VCaP (cell line): ENCODE data around the gene PAEP.

ENCODE experiments used
- H3K27ac ChIP-seq: fragments of 450-650 bp; 2 replicates; pipeline ENCODE4 v1.5.1; 2017
- CTCF ChIP-seq: fragments of 450-650 bp; conservative IDR thresholded peaks from 2 replicates; pipeline ENCODE4 v1.5.1; 2017; ENCODE audit warnings: mild to moderate bottlenecking, moderate library complexity

Gene PAEP

GRCh38 chr9:135581636-135582426 lies 20.3 kb downstream of the PAEP start:
- no peak overlapping the region for H3K27ac ChIP-seq
- TF ChIP-seq CTCF, result no peak

DNA sequence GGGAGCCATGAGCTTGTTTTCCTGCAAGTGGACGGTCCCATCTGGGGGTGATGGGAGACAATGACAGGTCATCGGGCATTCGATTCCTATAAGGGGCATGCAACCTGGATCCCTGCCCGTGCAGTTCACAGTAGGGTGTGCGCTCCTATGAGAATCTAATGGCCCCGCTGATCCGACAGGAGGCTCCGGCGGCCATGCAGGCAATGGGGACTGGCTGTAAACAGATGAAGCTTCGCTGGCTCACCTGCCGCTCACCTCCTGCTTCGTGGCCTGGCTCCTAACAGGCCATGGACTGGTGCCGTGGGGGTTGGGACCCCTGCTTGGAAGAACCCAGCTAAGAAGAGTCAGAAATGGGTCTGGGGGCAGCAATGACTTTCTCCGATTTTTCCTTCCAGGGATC lies 21.0 kb downstream of the PAEP start:
- TF ChIP-seq CTCF, result no peak
- no peak overlapping the region for H3K27ac ChIP-seq

DNA sequence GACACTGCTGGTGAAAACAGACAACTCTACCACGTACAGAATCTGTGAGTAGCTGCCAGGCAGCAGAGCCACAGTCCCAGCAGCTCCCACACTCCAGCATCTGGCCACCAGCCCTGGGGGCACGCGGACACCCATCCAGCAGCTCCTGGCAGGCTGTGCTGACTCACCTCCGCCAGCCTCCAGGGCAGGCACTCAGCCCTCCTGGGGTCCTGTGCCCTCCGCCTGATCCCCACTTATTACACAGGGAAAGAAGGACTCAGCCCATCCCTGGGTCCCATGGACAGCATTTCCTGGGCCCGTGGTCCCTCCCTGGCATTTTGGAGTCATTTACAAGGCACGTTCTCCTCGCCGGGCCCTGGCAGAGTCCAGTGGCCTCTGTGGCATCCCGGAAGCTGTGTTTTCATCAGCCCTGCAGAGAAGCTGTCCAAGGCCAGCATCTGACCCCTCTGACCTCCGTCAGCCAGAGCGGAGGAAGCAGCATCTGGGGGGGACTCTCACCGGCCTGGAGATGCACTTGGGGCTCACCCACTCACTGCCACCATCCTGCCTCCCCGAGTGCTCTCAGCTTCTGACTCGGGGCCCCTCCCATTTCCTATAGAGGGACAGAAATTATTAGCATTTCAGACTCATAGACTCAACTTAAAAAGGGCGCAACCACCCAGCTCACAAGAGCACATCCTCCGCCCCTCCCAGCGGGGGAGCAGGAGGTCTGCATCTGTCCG lies 21.6 kb downstream of the PAEP start:
- no peak for TF ChIP-seq CTCF
- H3K27ac ChIP-seq, result no peak overlapping the region

DNA sequence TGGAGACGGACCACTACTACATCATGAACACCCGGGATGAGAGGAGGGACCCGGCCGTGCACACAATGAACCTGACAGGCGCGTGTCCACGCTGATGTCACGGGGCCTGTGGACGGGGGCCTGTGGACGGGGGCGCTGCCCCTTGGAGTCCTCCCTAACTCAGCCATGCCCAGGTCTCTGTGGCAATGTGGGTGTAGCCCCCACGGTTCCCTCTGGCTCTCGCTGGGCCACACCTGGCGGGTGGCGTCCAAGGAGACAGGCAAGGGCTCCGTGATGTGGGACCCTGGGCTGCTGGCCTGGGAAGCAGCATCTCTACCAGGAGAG lies 22.1 kb downstream of the PAEP start:
- no peak overlapping the region for H3K27ac ChIP-seq
- TF ChIP-seq CTCF, result no peak

- no peak overlapping the region for H3K27ac ChIP-seq
- TF ChIP-seq CTCF, result no peak
Measured at GRCh38 chr9:135584371-135584770, 22.8 kb downstream of the PAEP start.

GRCh38 chr9:135584934-135585333 lies 23.4 kb downstream of the PAEP start:
- no peak for TF ChIP-seq CTCF
- H3K27ac ChIP-seq, result no peak overlapping the region

- no peak overlapping the region for H3K27ac ChIP-seq
- no peak for TF ChIP-seq CTCF
Measured at GRCh38 chr9:135586601-135587109, 25.1 kb downstream of the PAEP start.
